SHP77 treated with DMSO at 0.1 percent for 48 hours (cell line): ENCODE measurements around the gene ZNF276.
"Not testable (repeated sequence)": the region's sequence is repeated elsewhere in the genome, so short reads cannot be mapped to it uniquely, and the experiment has no call there.

Source experiments
- DNase-seq: peaks from one replicate; lab custom pipeline; 2025; lab: John Stamatoyannopoulos, UW

Gene ZNF276

DNA sequence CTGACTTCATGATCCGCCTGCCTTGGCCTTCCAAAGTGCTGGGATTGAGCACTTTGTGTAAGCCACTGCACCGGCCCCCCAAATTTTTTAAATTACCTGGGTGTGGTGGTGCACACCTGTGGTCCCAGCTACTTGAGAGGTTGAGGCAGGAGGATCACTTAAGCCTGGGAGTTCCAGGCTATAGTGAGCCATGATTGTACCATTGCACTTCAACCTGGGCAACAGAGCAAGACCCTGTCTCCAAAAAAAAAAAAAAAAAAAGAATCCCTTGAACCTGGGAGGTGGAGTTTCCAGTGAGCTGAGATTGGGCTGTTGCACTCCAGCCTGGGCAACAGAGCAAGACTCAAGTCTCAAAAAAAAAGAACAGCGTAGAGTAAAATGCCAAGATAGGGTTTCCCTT lies 15.2 kb downstream of the ZNF276 start:
- no peak for DNase-seq

DNA sequence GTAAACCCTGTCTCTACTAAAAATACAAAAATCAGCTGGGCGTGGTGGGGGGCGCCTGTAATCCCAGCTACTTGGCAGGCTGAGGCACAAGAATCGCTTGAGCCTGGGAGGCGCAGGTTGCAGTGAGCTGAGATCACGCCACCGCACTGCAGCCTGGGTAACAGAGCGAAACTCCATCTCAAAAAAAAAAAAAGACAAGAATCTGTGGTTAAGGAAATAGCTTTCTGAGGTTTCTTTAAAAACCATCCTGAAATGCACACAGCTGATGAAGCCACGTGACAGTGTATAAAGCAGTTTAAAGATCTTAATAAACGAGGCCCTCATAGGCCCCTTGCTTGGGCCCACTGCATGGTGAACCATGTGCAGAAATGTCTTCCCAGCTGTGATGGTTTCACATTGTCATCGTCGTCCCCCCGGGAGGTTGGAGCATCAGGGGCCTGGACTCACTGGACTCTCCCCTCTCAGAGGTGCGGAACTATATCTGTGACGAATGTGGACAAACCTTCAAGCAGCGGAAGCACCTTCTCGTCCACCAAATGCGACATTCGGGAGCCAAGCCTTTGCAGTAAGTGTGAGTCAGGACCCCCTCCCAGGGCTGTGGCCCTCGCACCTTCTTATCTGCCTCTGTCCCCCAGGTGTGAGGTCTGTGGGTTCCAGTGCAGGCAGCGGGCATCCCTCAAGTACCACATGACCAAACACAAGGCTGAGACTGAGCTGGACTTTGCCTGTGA lies 16.2 kb downstream of the ZNF276 start:
- no peak for DNase-seq

DNA sequence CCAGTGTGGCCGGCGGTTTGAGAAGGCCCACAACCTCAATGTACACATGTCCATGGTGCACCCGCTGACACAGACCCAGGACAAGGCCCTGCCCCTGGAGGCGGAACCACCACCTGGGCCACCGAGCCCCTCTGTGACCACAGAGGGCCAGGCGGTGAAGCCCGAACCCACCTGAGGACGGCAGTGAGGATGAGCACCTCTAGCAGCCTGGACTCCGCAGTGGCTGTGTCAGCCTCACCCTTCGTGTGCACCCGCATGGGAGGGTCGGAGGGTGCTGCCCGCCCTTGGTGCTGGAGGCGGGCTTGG lies 16.7 kb downstream of the ZNF276 start:
- no peak for DNase-seq

DNA sequence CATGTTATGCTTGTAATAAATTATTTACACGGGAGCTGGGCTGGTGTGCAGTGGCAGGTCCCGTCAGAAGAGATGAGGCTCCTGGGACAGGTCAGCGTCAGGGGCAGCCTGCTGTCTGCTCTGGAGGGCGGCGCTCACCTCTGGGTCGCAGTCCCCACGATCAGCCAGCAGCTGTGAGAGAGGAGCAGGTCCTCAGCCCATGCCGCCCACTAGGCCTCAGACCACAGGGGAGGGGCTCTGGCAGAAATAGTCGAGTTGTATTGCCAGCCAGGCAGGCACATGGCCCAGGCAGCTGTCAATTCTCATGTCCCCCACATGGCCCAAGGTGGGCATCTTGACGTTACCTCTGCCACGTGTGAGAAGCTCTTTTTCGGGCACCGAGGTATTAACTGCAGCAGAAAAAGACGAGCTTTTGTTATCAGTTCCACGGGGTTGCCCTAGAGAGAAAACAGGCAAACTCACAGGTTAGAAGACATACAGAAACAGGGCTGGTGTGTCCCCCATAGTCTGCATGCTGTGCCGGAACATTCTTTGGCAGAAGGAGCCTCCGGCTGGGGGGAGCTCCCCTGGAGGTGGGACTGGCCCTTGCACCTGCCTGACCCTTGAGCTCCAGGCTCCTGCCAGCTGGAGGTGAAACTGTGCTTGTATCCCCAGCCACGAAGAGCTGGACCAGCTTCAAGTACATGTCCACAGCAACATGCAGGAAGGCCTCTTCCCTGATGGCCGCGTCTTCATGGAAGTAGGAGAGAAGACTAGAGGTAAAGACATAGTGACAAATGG lies 17.4 kb downstream of the ZNF276 start:
- no peak for DNase-seq

DNA sequence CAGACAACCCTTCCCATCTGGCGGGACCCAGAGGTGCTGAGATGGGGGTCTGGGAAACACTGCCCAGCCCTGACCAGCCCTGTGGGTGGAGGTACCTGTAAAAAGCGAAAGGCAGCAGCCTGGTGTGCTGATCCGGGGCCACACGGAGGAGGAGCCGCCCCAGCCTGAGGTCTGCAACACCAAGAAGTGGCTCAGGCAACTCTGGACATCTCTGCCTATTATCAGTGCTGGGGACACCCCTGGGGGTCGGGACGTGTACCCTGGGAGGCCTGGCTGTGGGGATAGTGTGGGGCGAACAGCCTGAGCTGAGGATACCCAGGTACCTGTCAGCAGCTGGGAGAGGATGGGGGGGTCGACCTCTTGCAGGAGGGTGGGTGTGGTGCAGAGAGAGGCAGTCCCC lies 18.0 kb downstream of the ZNF276 start:
- no peak for DNase-seq

DNA sequence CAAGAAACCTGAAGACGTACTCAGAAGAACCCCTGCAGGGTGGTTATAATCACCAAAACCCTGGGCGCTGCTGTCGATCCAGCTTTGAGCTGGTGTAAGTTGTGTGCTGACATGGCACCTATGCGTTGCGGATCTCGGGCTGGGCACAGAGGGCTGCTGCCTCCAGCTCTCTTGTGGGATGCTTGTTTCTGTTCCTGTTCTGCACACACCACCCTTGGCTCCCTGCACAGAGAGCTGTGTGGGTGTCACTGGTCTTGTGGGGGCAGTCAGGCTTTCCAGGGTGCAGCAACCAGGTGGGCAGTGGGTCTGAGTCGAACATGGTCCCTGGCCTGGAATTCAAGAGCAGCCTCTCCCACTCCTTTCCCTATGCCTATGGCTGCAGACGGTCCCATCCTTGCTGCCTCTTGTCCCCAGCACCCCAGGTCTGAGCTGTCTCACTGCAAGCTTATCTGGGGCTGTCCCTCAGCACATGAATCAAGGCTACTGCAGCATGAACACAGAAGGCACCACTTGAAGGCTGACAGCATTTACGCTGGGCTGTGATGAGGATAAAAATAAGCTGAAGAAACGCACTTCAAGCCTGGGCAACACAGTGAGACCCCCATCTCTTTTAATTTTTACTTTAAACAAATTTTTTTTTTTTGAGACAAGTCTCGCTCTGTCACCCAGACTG lies 20.1 kb downstream of the ZNF276 start:
- DNase-seq, result no peak

DNA sequence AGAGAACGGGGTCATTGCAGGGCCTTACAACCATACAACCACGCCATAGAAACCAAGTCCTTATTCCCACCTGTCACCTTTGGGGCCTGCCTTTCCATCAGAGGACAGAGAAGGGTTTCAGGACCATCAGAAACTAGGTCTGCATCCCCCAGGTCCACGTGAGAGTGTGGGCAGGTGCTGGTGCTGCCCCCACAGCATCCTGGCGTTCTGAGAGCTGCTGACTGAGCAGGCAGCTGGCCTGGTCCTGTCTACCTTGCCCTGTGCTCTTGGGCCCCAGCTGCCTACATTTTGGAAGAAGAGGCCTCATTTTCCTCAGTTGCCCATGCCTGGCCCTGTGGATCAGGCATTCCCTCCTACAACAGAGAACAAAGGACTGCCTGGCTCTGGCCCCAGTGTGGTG lies 21.6 kb downstream of the ZNF276 start:
- no peak for DNase-seq

DNA sequence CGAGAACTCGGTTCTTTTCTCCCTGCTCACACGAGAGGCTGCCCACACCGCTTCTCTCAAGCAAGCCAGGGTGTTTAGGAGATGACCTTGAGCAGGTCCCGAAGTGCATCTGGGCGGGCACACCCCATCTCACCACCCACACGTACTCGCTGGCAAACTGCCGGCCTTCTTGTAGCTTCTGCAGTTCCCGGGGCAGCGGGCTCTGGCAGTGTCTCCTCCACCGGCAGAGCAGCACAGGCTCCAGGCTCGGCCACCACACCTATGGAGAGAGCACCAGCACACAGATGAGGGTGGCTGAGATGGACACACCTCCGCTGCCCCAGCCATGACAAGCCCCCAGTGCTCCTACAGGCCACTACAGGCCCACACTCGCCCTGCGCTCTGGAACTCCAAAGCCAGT lies 23.5 kb downstream of the ZNF276 start:
- DNase-seq, result no peak

DNA sequence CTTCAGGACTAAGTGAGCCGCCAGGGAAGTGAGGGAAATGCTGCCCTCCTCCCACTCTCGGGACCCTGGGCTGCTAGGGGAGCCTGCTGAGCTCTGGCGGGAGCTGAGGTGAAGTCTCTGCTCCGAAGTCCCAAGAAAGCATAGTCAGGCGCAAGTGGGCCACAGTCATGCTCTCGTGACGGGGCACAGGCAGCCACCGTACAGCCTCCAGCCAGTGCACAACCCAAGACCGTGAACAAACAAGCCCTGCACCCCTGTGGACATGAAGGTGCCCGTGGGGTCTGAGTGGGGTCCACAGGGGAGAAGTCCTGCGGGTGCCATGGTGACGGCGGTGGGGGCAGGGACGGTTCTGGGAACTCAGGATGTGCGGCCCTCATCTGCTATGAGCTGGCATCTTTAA lies 24.7 kb downstream of the ZNF276 start:
- no peak for DNase-seq

DNA sequence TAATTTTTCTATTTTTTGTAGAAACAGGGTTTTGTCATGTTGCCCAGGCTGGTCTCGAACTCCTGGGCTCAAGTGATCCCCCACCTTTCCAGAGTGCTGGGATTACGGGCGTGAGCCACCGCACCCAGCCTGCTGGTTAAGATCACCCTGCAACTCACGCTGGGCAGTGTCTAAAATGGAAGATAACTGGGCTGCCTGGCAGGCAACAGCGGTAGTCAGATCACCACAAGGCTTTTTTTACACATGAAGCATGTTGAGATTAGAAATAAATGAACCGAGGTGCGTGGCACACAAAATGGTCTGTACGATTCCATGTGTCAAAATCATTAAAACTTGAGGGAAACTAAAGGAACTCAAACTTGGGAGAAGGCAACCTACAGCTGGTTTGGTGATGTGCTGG lies 26.7 kb downstream of the ZNF276 start:
- DNase-seq, result no peak

DNA sequence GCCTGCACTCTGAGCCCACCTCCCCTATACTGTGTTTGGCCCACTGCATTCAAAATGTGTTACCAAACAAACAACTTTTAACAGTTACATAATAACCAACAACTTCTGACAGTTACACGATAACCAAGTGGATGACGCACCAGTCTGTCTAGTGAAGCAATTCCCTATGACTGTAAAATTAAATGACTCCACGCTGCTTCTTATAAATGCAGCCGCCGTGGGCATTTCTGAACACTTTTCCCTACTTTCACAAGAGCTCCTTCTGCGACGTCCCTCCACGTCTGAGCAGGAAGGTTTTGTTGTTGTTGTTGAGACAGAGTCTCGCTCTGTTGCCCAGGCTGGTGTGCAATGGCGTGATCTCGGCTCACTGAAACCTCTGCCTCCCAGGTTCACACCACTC lies 27.6 kb downstream of the ZNF276 start:
- DNase-seq, result no peak

DNA sequence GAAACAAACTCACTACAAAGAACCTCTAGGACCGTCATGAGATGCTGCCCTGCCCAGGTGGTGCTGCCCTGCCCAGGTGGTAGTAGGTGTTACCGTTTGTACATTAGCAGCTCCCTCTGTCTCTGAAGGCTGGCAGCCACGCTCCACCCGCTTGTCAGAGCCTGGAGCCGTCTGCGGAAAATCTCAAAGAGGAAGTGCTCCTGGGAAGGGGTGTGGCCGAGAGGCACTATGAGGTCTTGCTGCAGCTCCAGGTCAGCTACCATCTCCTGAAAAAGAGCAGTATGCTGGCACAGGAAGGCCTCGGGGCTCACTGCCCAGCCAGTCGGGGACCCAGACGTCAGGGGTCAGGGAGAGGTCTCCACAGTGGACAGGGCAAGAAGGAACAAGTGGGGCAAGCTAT lies 28.3 kb downstream of the ZNF276 start:
- no peak for DNase-seq

DNA sequence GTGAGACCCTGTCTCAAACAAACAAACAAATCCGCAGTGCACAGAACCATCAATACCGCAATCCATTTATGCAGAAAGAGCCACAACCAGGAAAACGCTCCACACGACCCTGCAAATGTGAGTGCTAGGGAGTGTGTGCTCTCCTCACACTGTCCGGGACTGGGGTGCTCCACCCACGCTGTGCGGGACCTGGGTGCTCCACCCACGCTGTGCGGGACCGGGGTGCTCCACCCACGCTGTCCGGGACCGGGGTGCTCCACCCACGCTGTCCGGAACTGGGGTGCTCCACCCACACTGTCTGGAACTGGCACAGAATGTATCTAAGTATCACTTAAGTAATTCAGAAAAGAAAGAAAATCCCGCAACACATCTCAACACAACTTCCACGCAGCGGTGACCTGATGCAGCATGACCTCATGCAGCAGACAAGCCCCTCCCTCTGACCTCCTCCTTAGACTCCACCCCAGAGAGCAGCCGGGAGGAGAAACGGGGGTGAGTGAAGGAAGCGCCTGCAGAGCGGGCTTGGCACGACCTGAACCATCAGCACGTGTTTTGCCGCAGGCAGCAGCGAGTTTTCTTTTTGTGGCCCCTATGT lies 38.5 kb downstream of the ZNF276 start:
- no peak for DNase-seq

DNA sequence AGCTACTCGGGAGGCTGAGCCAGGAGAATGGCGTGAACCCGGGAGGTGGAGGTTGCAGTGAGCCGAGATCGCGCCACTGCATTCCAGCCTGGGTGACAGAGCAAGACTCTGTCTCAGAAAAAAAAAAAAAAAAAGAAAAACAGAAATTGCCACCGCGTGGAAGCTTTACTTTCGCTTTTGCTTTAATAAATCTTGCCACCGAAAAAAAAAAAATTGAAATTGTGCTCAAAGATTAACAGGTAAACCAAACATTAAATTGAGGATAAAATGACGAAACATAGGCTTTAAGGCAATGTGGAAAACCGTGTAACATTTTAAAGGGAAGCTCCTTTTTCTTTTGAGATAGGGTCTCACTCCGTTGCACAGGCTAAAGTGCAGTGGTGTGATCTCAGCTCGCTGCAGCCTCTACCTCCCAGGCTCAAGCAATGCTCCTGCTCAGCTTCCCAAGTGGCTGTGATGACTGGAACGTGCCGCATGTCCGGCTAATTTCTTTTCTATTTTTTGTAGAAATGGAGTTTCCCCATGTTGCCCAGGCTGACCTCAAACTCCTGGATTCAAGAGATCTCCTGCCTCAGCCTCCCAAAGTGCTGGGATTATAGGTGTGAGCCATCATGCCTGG lies 40.1 kb downstream of the ZNF276 start:
- DNase-seq, result no peak

DNA sequence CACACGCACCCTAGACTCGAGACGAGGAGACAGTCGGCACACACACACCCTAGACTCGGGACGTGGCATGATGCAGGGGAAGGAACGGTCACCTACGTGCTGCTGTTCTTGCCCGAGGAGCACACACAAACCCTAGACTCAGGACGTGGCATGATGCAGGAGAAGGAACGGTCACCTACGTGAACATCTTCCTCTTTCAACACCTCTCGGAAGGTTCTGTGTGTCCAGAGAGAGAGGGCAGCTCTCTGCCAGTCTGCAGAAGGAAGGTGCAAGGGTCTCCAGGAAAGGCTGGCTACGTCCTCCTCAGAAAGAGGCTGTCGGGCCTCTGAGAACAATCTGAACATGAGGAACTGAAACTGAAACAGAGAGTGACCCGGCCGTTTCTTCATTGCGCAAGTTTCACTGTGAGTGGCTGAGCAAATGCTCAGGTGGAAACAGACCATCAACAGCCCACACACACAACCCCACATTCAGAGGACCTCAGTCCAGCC lies 43.4 kb downstream of the ZNF276 start:
- no peak for DNase-seq

DNA sequence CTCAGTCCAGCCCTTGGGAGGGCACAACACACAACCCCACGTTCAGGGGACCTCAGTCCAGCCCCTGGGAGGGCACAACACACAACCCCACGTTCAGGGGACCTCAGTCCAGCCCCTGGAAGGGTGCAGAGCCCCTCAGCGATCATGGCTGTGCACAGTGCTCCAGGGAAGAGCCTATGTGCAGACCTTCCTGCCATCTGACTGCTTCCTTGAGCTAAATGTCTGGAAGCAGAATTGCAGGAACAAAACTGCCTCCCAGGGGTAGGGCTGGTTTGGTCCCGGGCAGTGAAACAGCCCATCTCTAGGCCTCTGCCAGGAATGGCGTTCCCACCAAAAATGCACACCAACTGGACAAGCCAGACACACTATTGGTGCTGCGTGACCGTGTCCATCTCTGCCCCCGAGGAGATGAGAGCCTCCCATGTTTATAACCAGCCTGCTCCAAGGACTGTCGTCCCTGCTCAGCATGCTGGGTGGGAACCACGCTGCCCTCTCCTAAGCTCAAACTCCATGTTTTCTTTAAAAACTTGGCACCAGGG lies 44.0 kb downstream of the ZNF276 start:
- DNase-seq, result no peak

DNA sequence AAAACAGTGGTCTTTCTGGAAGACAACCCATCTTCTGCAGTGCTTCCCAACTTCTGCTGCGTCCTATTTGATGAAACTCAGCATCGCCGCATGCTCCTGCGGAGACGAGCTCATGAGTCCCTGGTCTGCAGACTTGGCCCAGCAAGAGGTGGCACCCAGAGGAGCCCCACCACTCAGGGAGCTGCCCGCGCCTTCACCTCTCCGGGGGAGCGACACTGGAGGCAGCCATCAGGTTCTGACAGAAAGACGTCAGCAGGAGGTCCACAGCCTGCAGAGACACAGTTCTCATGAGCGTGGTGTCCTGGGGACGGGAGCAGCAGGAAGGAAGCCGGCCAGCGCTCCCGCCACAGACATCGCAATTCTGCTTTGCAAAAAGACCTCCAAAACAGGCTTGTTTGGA lies 49.0 kb downstream of the ZNF276 start:
- no peak for DNase-seq

DNA sequence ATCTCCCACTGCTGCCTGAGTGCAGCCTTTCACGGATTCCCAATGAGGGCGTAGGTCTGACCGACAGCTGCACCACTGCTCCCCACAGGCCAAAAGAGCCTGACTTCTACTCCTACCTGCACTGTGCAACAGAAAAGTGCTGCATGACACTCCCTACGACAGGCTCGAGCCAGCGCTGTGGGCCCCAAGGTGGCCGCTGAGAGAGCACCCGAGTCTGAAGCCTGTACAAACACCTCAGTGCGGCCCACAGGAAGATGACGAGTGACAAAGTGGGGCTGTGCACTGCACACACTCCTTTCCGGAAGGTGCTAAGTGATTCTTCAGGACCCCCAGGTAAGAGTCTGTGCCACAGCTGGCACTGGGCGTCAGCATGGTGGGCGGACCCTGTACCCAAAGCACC lies 53.9 kb downstream of the ZNF276 start:
- DNase-seq, result no peak

DNA sequence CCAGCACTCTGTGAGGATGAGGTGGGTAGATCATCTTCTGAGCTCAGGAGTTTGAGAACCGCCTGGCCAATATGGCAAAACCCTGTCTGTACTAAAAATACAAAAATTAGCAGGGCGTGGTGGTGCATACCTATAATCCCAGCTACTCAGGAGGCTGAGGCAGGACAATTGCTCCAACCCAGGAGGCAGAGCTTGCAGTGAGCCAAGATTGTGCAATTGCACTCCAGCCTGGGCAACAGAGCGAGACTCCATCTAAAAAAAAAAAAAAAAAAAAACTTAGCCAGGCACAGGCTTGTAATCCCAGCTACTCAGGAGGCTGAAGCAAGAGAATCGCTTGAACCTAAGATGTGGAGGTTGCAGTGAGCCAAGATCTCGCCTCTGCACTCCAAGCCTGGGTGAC lies 56.9 kb downstream of the ZNF276 start:
- DNase-seq, result not testable (repeated sequence)

DNA sequence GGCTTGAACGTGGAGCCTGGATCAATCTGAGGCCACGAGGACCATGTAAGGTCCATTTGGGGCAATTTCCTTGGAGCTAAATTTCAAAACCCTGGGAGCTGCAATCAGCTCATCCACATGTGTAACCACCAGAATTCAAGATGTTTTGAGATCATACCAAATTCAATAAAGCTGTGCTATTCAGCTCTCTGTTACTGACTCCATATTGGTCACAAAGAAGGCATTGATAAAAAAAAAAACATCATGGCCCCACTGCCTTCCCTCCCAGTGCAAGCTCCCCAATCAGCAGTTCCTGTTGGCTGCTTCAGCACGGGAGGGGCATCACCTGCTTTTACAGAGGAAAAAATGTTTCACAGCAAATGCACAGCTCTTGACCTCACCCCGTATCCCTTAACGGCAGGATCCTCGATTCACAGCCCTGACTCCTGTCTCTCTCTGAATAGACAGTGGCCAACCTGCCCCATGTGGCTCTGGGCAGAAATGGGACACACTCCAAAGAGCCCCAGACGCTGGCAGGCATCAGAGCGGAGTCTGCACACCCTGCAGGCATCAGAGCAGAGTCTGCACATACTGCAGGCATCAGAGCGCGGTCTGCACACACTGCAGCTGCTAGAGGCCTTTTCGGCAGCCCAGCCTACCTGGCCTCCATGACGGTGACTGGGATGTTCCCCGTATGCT lies 58.0 kb downstream of the ZNF276 start:
- no peak for DNase-seq

DNA sequence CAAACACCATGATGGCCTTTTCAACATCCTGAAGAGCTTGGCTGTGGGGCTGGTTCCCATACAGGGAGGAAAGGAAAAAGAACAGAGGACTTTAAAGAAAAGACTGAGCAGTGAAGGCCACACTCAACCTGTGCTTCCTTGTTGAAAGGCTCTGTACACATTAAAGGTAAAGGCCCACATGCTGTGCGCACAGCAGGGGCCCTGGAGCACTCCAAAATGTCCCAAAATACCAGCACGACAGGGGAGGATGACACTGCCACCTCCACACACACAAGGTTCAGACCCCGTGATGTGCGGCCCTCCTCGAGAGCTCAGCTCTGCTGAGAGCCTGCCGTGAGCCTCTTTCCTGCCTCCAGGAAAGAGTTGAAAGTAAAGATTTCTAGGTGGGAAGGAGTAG lies 58.6 kb downstream of the ZNF276 start:
- DNase-seq, result no peak

DNA sequence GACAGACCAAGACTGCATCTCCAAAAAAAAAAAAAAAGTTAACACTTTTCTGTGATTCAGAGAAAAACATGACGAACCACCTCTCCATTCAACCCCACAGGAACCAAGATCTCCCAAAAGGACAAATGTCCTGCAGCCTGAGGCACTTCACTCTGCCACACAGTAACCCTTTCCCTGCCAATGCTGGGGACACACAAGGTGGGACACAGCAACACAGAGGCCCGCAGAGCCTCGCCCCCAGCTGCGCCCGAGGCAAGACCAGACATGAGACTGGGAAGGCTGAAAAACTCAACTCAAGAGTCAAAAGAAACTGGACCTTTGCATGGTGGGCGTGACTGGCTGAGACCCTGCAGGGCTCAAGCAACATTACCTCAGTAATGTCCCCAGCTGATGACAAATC lies 61.2 kb downstream of the ZNF276 start:
- no peak for DNase-seq
